GM18499 (cell line): ENCODE measurements around the gene CYSTM1.
"Not testable (repeated sequence)": the region's sequence is repeated elsewhere in the genome, so short reads cannot be mapped to it uniquely, and the experiment has no call there.

Experiments
- ATAC-seq: cut with Tn5 transposase; IDR thresholded peaks from one replicate; pipeline ENCODE4 v1.9.1; 2021; ENCODE audit warnings: moderate number of reproducible peaks; ENCODE audit not compliant: insufficient read depth, unreplicated experiment

The CYSTM1 gene

GRCh38 chr5:140174014-140174413 lies 974 bp upstream of the CYSTM1 start:
- ATAC-seq = no peak

- peak; percentile 19 for ATAC-seq
Observed at GRCh38 chr5:140175367-140176030, 511 bp downstream of the CYSTM1 start.

GRCh38 chr5:140176031-140176387 lies 1.0 kb downstream of the CYSTM1 start:
- ATAC-seq = no peak

- no peak for ATAC-seq
Observed at GRCh38 chr5:140178086-140178410, 3.1 kb downstream of the CYSTM1 start.

- ATAC-seq = no peak
Observed at GRCh38 chr5:140178482-140179116, 3.6 kb downstream of the CYSTM1 start.

GRCh38 chr5:140181002-140181483 lies 6.1 kb downstream of the CYSTM1 start:
- no peak for ATAC-seq

GRCh38 chr5:140181525-140181924 lies 6.5 kb downstream of the CYSTM1 start:
- no peak for ATAC-seq

- ATAC-seq = no peak
Observed at GRCh38 chr5:140182075-140182711, 7.2 kb downstream of the CYSTM1 start.

GRCh38 chr5:140182803-140183367 lies 7.9 kb downstream of the CYSTM1 start:
- ATAC-seq = no peak

GRCh38 chr5:140185409-140185808 lies 10.4 kb downstream of the CYSTM1 start:
- ATAC-seq = no peak

- no peak for ATAC-seq
Observed at GRCh38 chr5:140186267-140186671, 11.3 kb downstream of the CYSTM1 start.

- no peak for ATAC-seq
Observed at GRCh38 chr5:140189253-140189652, 14.3 kb downstream of the CYSTM1 start.

- no peak for ATAC-seq
Observed at GRCh38 chr5:140189977-140190871, 15.2 kb downstream of the CYSTM1 start.

GRCh38 chr5:140190872-140191218 lies 15.9 kb downstream of the CYSTM1 start:
- ATAC-seq = no peak

GRCh38 chr5:140192715-140193430 lies 17.9 kb downstream of the CYSTM1 start:
- no peak for ATAC-seq

- no peak for ATAC-seq
Observed at GRCh38 chr5:140194662-140195061, 19.7 kb downstream of the CYSTM1 start.

- no peak for ATAC-seq
Observed at GRCh38 chr5:140196115-140196814, 21.3 kb downstream of the CYSTM1 start.

- no peak for ATAC-seq
Observed at GRCh38 chr5:140197023-140197422, 22.0 kb downstream of the CYSTM1 start.

GRCh38 chr5:140198915-140199314 lies 23.9 kb downstream of the CYSTM1 start:
- not testable (repeated sequence) for ATAC-seq
